K562 (cell line): ENCODE results near the gene HBB. TPM values are rescaled to one million over a fixed set of nuclear protein-coding genes. Genes with fewer than 3 reads are reported as not detected.

Experiments
- ATF3 ChIP-seq, 2 experiments: fragments of 450-650 bp in 1 of 2; sonication (generic) in 1 of 2; formaldehyde crosslinking in 1 of 2; IDR thresholded peaks in 1 of 2; conservative IDR thresholded peaks in 1 of 2; 2 replicates each; pipeline versions ENCODE4 v1.6.1 to v1.8.1; 2016 to 2023; ENCODE audit warnings: mild to moderate bottlenecking in 2 of 2, moderate library complexity in 2 of 2, inconsistent platforms in 1 of 2, missing genetic modification reagents in 1 of 2
- CHD1 ChIP-seq: fragments of 200-600 bp; sonication (generic); IDR thresholded peaks from one replicate; pipeline ENCODE4 v1.6.1; 2012; ENCODE audit warnings: mild to moderate bottlenecking, moderate library complexity, low read length, inconsistent platforms
- CXXC5 ChIP-seq: fragments of 250-450 bp; sonication (Bioruptor Pico); IDR thresholded peaks from 2 replicates; pipeline ENCODE4 v1.8.0; 2022; ENCODE audit warnings: inconsistent platforms, mild to moderate bottlenecking, moderate library complexity
- DIDO1 ChIP-seq: fragments of 450-650 bp; IDR thresholded peaks from 2 replicates; pipeline ENCODE4 v1.6.1; 2016; ENCODE audit warnings: low read depth, missing biosample characterization, missing genetic modification characterization
- ELF4 ChIP-seq: fragments of 450-650 bp; formaldehyde crosslinking; IDR thresholded peaks from 2 replicates; pipeline ENCODE4 v1.4.0; 2022; ENCODE audit warnings: missing genetic modification characterization
- HDAC8 ChIP-seq: fragments of 450-650 bp; IDR thresholded peaks from 2 replicates; pipeline ENCODE4 v1.6.1; 2016; ENCODE audit warnings: mild to moderate bottlenecking, missing genetic modification characterization, moderate library complexity, missing compliant biosample characterization
- HEY1 ChIP-seq: fragments of 250-450 bp; sonication (Bioruptor Pico); IDR thresholded peaks from 2 replicates; pipeline ENCODE4 v1.5.0; 2020; ENCODE audit warnings: mild to moderate bottlenecking, moderate library complexity, borderline replicate concordance
- ILK ChIP-seq: fragments of 450-650 bp; IDR thresholded peaks from 2 replicates; pipeline ENCODE4 v1.6.1; 2016; ENCODE audit warnings: missing genetic modification characterization, low read depth, mild to moderate bottlenecking, missing compliant biosample characterization, moderate library complexity, borderline replicate concordance
- IRF9 ChIP-seq: fragments of 450-650 bp; IDR thresholded peaks from 2 replicates; pipeline ENCODE4 v1.6.1; 2016; ENCODE audit warnings: missing biosample characterization, missing genetic modification characterization
- KLF16 ChIP-seq: IDR thresholded peaks from 2 replicates; pipeline ENCODE4 v1.6.1; 2016; ENCODE audit warnings: antibody characterized with exemption
- RNF219 ChIP-seq: fragments of 250-450 bp; sonication (Bioruptor Pico); IDR thresholded peaks from 2 replicates; pipeline ENCODE4 v1.5.0; 2022; ENCODE audit warnings: mild to moderate bottlenecking
- SREBF1 ChIP-seq: fragments of 150-350 bp; IDR thresholded peaks from 2 replicates; pipeline ENCODE4 v1.6.1; 2014; ENCODE audit warnings: antibody characterized with exemption, low read depth, low read length, borderline replicate concordance
- TAF1 ChIP-seq: IDR thresholded peaks from 2 replicates; pipeline ENCODE4 v1.6.1; 2011; ENCODE audit warnings: mild to moderate bottlenecking, low read length, moderate library complexity; ENCODE audit not compliant: insufficient read depth, control insufficient read depth, severe bottlenecking; ENCODE audit errors: extremely low read depth
- UBTF ChIP-seq, 2 experiments: IDR thresholded peaks; 2 replicates each; pipeline ENCODE4 v1.6.1; 2012; ENCODE audit warnings: improper control_type of control experiment in 2 of 2, low read depth in 2 of 2, low read length in 2 of 2, borderline replicate concordance in 1 of 2
- ZFP30 ChIP-seq: fragments of 250-450 bp; sonication (Bioruptor Pico); IDR thresholded peaks from 2 replicates; pipeline ENCODE4 v1.8.0; 2022; ENCODE audit warnings: moderate library complexity, mild to moderate bottlenecking, inconsistent platforms, borderline replicate concordance
- ZNF146 ChIP-seq: IDR thresholded peaks from one replicate; pipeline ENCODE4 v1.6.1; 2018; ENCODE audit warnings: missing compliant biosample characterization; ENCODE audit not compliant: unreplicated experiment
- ZNF766 ChIP-seq: fragments of 200-800 bp; sonication (Bioruptor generic); conservative IDR thresholded peaks from 2 replicates; pipeline ENCODE4 v1.6.1; 2016; ENCODE audit warnings: missing genetic modification characterization, missing compliant biosample characterization
- ZNF780A ChIP-seq: fragments of 250-450 bp; sonication (Bioruptor Pico); IDR thresholded peaks from 2 replicates; pipeline ENCODE4 v1.5.0; 2021; ENCODE audit warnings: mild to moderate bottlenecking
- ZNF830 ChIP-seq: fragments of 250-450 bp; sonication (Bioruptor Pico); IDR thresholded peaks from 2 replicates; pipeline ENCODE4 v1.5.0; 2021; ENCODE audit warnings: mild to moderate bottlenecking
- polyA plus RNA-seq, 8 experiments: library from polyadenylated mRNA; depleted of rRNA in 4 of 8; stranded (reverse) in 5 of 8; unstranded in 3 of 8; fragments of >200 nt; fragmentation: Nextera tagmentation in 2 of 8; fragmentation: Illumina TruSeq in 1 of 8; extraction: Ambion mirVana in 2 of 8; extraction: Trizol in 1 of 8; gene quantifications; 2 replicates each; pipeline versions ENCODE4 v1.2.1 to v1.2.3, GENCODE V29; 2011 to 2014; ENCODE audit warnings: inconsistent platforms in 1 of 8, missing spikeins in 1 of 8
- total RNA-seq, 7 experiments: library from RNA; depleted of rRNA in 6 of 7; stranded (reverse); fragments of >200 nt in 6 of 7; fragmentation: Illumina TruSeq in 2 of 7; extraction: Trizol in 2 of 7; gene quantifications; 2 replicates each; pipeline versions ENCODE4 v1.2.1 to v1.2.3, GENCODE V29; 2011 to 2021; ENCODE audit warnings: low replicate concordance in 1 of 7

HBB gene
- total and polyA plus RNA-seq, 9 of the 15 experiments (the other 6 are each of a cell fraction or from before 2014, with no cell fraction given): 0.33 to 3.4 (median 1.2) TPM; not detected in 2

- TF ChIP-seq ATF3 (IDR thresholded peaks at IDR 0.05) (0 out of 2 replicates have a peak, but pooled peaks have one; percentile 29), ATF3 (CRISPR knock-in tag; conservative IDR thresholded peaks at IDR 0.05) (no peak), HDAC8 (tag) (no peak), HEY1 (no peak), TAF1 (peak; percentile 12), ILK (tag) (no peak), RNF219 (CRISPR knock-in tag) (no peak), IRF9 (no peak), UBTF (IDR thresholded peaks at IDR 0.05; ENCODE audit: borderline replicate concordance in 1 of 2, low read depth in 2 of 2, low read length in 2 of 2) (no peak), ZNF830 (CRISPR knock-in tag) (no peak), DIDO1 (tag) (no peak), SREBF1 (no peak), ELF4 (CRISPR knock-in tag) (peak; percentile 5; the same call in 1 of the 2 replicates), ZNF780A (no peak), ZNF146 (no peak), ZNF766 (CRISPR knock-in tag) (no peak), KLF16 (no peak), CXXC5 (peak; percentile 44), CHD1 (peak; percentile 61), ZFP30 (no peak; the same call in 1 of the 2 replicates)
Observed at GRCh38 chr11:5242933-5243815, 16.3 kb upstream of the HBB start (continued).
